GDM1 (cell line): ENCODE measurements around the gene CLEC12A.
"Not testable (repeated sequence)": the region's sequence is repeated elsewhere in the genome, so short reads cannot be mapped to it uniquely, and the experiment has no call there.

ENCODE experiments used
- DNase-seq: peaks from one replicate; lab custom pipeline; 2025; lab: John Stamatoyannopoulos, UW

Gene CLEC12A

GRCh38 chr12:9969673-9970072, 1.5 kb upstream of the CLEC12A start:
- no peak for DNase-seq

- DNase-seq, result no peak
Measured at GRCh38 chr12:9973949-9974348, 2.7 kb downstream of the CLEC12A start.

- DNase-seq, result not testable (repeated sequence)
Measured at GRCh38 chr12:9974731-9975130, 3.5 kb downstream of the CLEC12A start.

GRCh38 chr12:9975614-9976013, 4.4 kb downstream of the CLEC12A start:
- no peak for DNase-seq

GRCh38 chr12:9976626-9977025, 5.4 kb downstream of the CLEC12A start:
- DNase-seq, result not testable (repeated sequence)

- DNase-seq, result no peak
Measured at GRCh38 chr12:9977916-9978315, 6.7 kb downstream of the CLEC12A start.

GRCh38 chr12:9980126-9980525, 8.9 kb downstream of the CLEC12A start:
- no peak for DNase-seq

- no peak for DNase-seq
Measured at GRCh38 chr12:9991876-9992275, 20.7 kb downstream of the CLEC12A start.

- no peak for DNase-seq
Measured at GRCh38 chr12:9992296-9992695, 21.1 kb downstream of the CLEC12A start.

GRCh38 chr12:9999016-9999415, 27.8 kb downstream of the CLEC12A start, which contains the start of gene CLEC1B:
TSS of gene CLEC1B (minus strand) at chr12:9999121. CDS start at chr12:9999100, 21 bp downstream.
- no peak for DNase-seq

GRCh38 chr12:10001171-10001776, 30.1 kb downstream of the CLEC12A start:
- DNase-seq, result no peak

- no peak for DNase-seq
Measured at GRCh38 chr12:10012630-10013330, 41.6 kb downstream of the CLEC12A start.

GRCh38 chr12:10015450-10015849, 44.2 kb downstream of the CLEC12A start:
- no peak for DNase-seq

GRCh38 chr12:10016881-10017280, 45.7 kb downstream of the CLEC12A start:
- DNase-seq, result no peak

GRCh38 chr12:10018386-10018785, 47.2 kb downstream of the CLEC12A start:
- no peak for DNase-seq

- DNase-seq, result no peak
Measured at GRCh38 chr12:10021342-10021741, 50.1 kb downstream of the CLEC12A start.

GRCh38 chr12:10025236-10025635, 54.0 kb downstream of the CLEC12A start:
- no peak for DNase-seq

GRCh38 chr12:10026666-10027065, 55.5 kb downstream of the CLEC12A start:
- DNase-seq, result not testable (repeated sequence)

- no peak for DNase-seq
Measured at GRCh38 chr12:10027311-10027710, 56.1 kb downstream of the CLEC12A start.

GRCh38 chr12:10027721-10028120, 56.5 kb downstream of the CLEC12A start:
- no peak for DNase-seq

- no peak for DNase-seq
Measured at GRCh38 chr12:10030446-10030845, 59.2 kb downstream of the CLEC12A start, which contains the start of gene CLEC9A. TSS of gene CLEC9A (plus strand) at chr12:10030682. CDS start at chr12:10052688, 22,006 bp downstream.

GRCh38 chr12:10031321-10031720, 60.1 kb downstream of the CLEC12A start:
- no peak for DNase-seq

- DNase-seq, result no peak
Measured at GRCh38 chr12:10031771-10032175, 60.6 kb downstream of the CLEC12A start.
